GM23248 (cell line): ENCODE data around the gene GCH1. TPM values are rescaled to one million over a fixed set of nuclear protein-coding genes. Genes with fewer than 3 reads are reported as not detected.

Experiments
- DNase-seq: peaks from one replicate; pipeline ENCODE4 v3.0.0-alpha.2; 2015
- H2AFZ ChIP-seq: fragments of 200-600 bp; sonication (generic); 2 replicates; pipeline ENCODE4 v1.6.1; 2016; ENCODE audit warnings: antibody characterized with exemption
- H3F3A ChIP-seq: fragments of 200-600 bp; sonication (generic); 2 replicates; pipeline ENCODE4 v1.6.1; 2016; ENCODE audit warnings: mild to moderate bottlenecking, antibody characterized with exemption, mixed run types; ENCODE audit not compliant: insufficient read depth
- H3K27ac ChIP-seq: fragments of 200-600 bp; sonication (generic); 2 replicates; pipeline ENCODE4 v1.5.1; 2016; ENCODE audit warnings: mild to moderate bottlenecking
- H3K27me3 ChIP-seq: fragments of 200-600 bp; sonication (generic); replicated peaks from 2 replicates; pipeline ENCODE4 v1.6.1; 2016; ENCODE audit warnings: mild to moderate bottlenecking; ENCODE audit not compliant: insufficient read depth
- H3K36me3 ChIP-seq: fragments of 200-600 bp; sonication (generic); 2 replicates; pipeline ENCODE4 v1.6.1; 2016; ENCODE audit warnings: low read depth, mild to moderate bottlenecking
- H3K4me1 ChIP-seq: fragments of 200-600 bp; sonication (generic); 2 replicates; pipeline ENCODE4 v1.6.1; 2016; ENCODE audit warnings: mild to moderate bottlenecking; ENCODE audit not compliant: insufficient read depth
- H3K4me2 ChIP-seq: fragments of 200-600 bp; sonication (generic); one replicate; pipeline ENCODE4 v1.6.1; 2016; ENCODE audit warnings: mild to moderate bottlenecking; ENCODE audit not compliant: unreplicated experiment
- H3K4me3 ChIP-seq: fragments of 200-600 bp; sonication (generic); 2 replicates; pipeline ENCODE4 v1.5.1; 2016; ENCODE audit warnings: mild to moderate bottlenecking
- H3K79me2 ChIP-seq: fragments of 200-600 bp; sonication (generic); 2 replicates; pipeline ENCODE4 v1.6.1; 2016; ENCODE audit warnings: mild to moderate bottlenecking; ENCODE audit not compliant: insufficient read depth
- H3K9ac ChIP-seq: fragments of 200-600 bp; sonication (generic); 2 replicates; pipeline ENCODE4 v1.6.1; 2016; ENCODE audit warnings: mild to moderate bottlenecking
- H3K9me2 ChIP-seq: fragments of 200-600 bp; sonication (generic); 2 replicates; pipeline ENCODE4 v1.6.1; 2016; ENCODE audit warnings: mixed run types, mild to moderate bottlenecking, moderate library complexity; ENCODE audit not compliant: insufficient read depth
- H3K9me3 ChIP-seq: fragments of 200-600 bp; sonication (generic); one replicate; pipeline ENCODE4 v1.6.1; 2017; ENCODE audit warnings: low read depth
- H4K20me1 ChIP-seq: fragments of 200-600 bp; sonication (generic); 2 replicates; pipeline ENCODE4 v1.6.0; 2016; ENCODE audit not compliant: insufficient read depth
- EZH2 ChIP-seq: fragments of 200-600 bp; sonication (generic); IDR thresholded peaks from 2 replicates; pipeline ENCODE4 v1.6.1; 2018; ENCODE audit warnings: antibody characterized with exemption, mild to moderate bottlenecking; ENCODE audit not compliant: insufficient read depth, poor library complexity, severe bottlenecking
- EZH2phosphoT487 ChIP-seq: fragments of 200-600 bp; sonication (generic); IDR thresholded peaks from 2 replicates; pipeline ENCODE4 v1.6.1; 2018; ENCODE audit warnings: antibody characterized with exemption, moderate library complexity, mild to moderate bottlenecking, low read depth; ENCODE audit not compliant: insufficient read depth
- WGBS, 2 experiments: methylation state at CpG; one replicate each; pipeline ENCODE4 v1.1.6; 2015 to 2017; ENCODE audit warnings: low lambda C conversion rate in 2 of 2, low coverage in 1 of 2; ENCODE audit errors: missing lambda C conversion rate in 2 of 2; 5-methylcytosine and 5-hydroxymethylcytosine counted together
- in situ Hi-C: fragments of 300-500 bp; cut with MboI; formaldehyde crosslinking; loops from 2 replicates; pipeline ENCODE4 v1.15.0; 2020
- polyA plus RNA-seq: library from polyadenylated mRNA; unstranded; fragments of >200 nt; fragmentation: Nextera tagmentation; extraction: Ambion mirVana; gene quantifications from 2 replicates; pipeline ENCODE4 v1.2.1, GENCODE V29; 2016
- total RNA-seq: library from RNA; depleted of rRNA; stranded (reverse); fragments of >200 nt; shearing (Covaris generic); gene quantifications from 2 replicates; pipeline ENCODE4 v1.2.3, GENCODE V29; 2014

GCH1 gene
- total and polyA plus RNA-seq, 2 experiments from 2014 or later = 3.9 to 4.2 TPM

DNA sequence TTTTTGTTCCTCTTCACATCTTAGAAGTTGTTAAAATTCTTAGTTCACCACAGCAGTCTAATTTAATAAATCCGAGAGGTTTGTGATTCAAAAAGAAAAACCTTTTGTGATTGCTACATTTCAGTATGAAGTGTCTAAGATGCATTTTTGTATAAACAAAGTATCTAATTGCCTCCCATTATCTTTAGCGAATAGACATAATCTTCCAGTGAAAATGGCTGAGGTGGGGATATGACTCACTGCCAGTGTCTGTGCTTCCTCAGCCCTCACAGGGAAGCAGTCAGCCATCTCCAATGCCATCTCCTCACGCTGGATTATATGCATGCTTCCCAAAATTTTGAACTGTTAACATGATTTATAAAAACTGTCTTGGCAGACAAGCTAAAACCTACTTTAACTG lies 7.6 kb downstream of the GCH1 start:
- in situ Hi-C loops = no loop called here
- Histone ChIP-seq H4K20me1 (no peaks in the 10 kb centered on the region), H3K27ac (no peak overlapping the region), H3K79me2 (no peaks in the 10 kb centered on the region), H3K9ac (no peak overlapping the region), H3K9me2 (no peaks in the 10 kb centered on the region), H3F3A (peaks cover 9% of the 10 kb centered on the region; the same call in 1 of the 2 replicates), H3K4me2 (peak overlapping the region; percentile 53), H3K9me3 (no peaks in the 10 kb centered on the region), H2AFZ (peak overlapping the region; percentile 50), H3K4me3 (0 out of 2 replicates have a peak overlapping the region, but pooled peaks have one; percentile 9), H3K36me3 (no peaks in the 10 kb centered on the region), H3K27me3 (no peaks in the 10 kb centered on the region), H3K4me1 (peaks cover 19% of the 10 kb centered on the region)
- WGBS, 2 experiments = 3 to 4% methylated on average over 3 of the region's 3 CpGs
- peak; percentile 76 for DNase-seq
- TF ChIP-seq EZH2 = no peak
- no peak for TF ChIP-seq EZH2phosphoT487

DNA sequence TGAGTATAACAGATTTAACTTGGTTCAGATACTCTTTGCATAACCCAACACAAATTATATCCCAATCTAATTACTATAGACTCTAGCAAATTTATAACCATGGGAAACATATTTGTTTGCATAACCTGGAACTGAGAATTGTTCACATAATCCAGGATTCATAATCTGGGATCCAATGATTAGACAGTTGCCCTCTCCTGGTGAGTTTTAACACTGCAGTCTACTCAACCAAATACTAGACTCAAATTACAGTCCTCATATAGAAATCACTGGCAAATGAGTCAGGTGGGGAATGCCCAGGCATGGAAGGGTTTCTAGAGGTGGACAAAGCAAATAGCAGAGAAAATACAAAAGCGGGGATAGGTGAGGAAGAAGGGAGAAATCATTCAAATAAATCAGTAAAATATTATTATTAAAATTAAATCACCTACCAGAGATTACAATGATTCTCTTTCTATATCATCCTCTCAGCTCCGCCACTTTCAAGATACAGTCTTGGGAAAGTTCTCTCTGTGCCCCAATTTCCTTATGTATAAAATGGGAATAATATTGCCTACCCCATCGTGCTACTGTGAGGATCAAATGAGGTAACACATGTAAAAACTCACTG lies 9.4 kb downstream of the GCH1 start:
- H3K9me3 ChIP-seq = no peaks in the 10 kb centered on the region
- H3K27me3 ChIP-seq = no peaks in the 10 kb centered on the region
- H3K79me2 ChIP-seq = no peaks in the 10 kb centered on the region
- no peaks in the 10 kb centered on the region for H3K9me2 ChIP-seq
- no peak overlapping the region for H3K4me2 ChIP-seq
- WGBS, 2 experiments = 49 to 55% methylated on average over 3 of the region's 3 CpGs
- H3K4me1 ChIP-seq = peaks cover 12% of the 10 kb centered on the region
- H3K4me3 ChIP-seq = no peak overlapping the region
- no peak overlapping the region for H3K9ac ChIP-seq
- no peaks in the 10 kb centered on the region for H4K20me1 ChIP-seq
- no peaks in the 10 kb centered on the region for H3K36me3 ChIP-seq
- H2AFZ ChIP-seq = no peak overlapping the region
- H3F3A ChIP-seq = 0 out of 2 replicates have a peak, but pooled peaks cover 4% of the 10 kb centered on the region
- in situ Hi-C loops = no loop called here
- TF ChIP-seq EZH2phosphoT487 = no peak
- no peak for TF ChIP-seq EZH2
- no peak overlapping the region for H3K27ac ChIP-seq
- peak; percentile 77 for DNase-seq

GRCh38 chr14:54891471-54892245 lies 11.0 kb downstream of the GCH1 start:
- in situ Hi-C loops = no loop called here
- peaks cover 11% of the 10 kb centered on the region for H3K4me1 ChIP-seq
- no peaks in the 10 kb centered on the region for H3K36me3 ChIP-seq

GRCh38 chr14:54890788-54891187 lies 11.8 kb downstream of the GCH1 start:
- no peak for TF ChIP-seq EZH2
- no peak for TF ChIP-seq EZH2phosphoT487

More at GRCh38 chr14:54891471-54892245, 11.0 kb downstream of the GCH1 start:
- no peak overlapping the region for H3K4me2 ChIP-seq
- no peaks in the 10 kb centered on the region for H3K9me2 ChIP-seq
- no peaks in the 10 kb centered on the region for H4K20me1 ChIP-seq
- WGBS, 2 experiments = 84 to 89% methylated on average over 9 to 10 of the region's 10 CpGs
- H2AFZ ChIP-seq = no peak overlapping the region
- 0 out of 2 replicates have a peak, but pooled peaks cover 4% of the 10 kb centered on the region for H3F3A ChIP-seq
- H3K27me3 ChIP-seq = no peaks in the 10 kb centered on the region
- H3K79me2 ChIP-seq = no peaks in the 10 kb centered on the region
- TF ChIP-seq EZH2 = no peak
- TF ChIP-seq EZH2phosphoT487 = no peak
- H3K9me3 ChIP-seq = no peaks in the 10 kb centered on the region
- H3K9ac ChIP-seq = no peak overlapping the region
- H3K27ac ChIP-seq = no peak overlapping the region
- no peak for DNase-seq
- no peak overlapping the region for H3K4me3 ChIP-seq

More at GRCh38 chr14:54890788-54891187, 11.8 kb downstream of the GCH1 start:
- no peak for DNase-seq
- no peaks in the 10 kb centered on the region for H3K79me2 ChIP-seq
- H2AFZ ChIP-seq = no peak overlapping the region
- H4K20me1 ChIP-seq = no peaks in the 10 kb centered on the region
- H3K27ac ChIP-seq = no peak overlapping the region
- no peak overlapping the region for H3K4me3 ChIP-seq
- no peaks in the 10 kb centered on the region for H3K9me3 ChIP-seq
- H3K9ac ChIP-seq = no peak overlapping the region
- no peak overlapping the region for H3K4me2 ChIP-seq
- H3K36me3 ChIP-seq = no peaks in the 10 kb centered on the region
- peaks cover 11% of the 10 kb centered on the region for H3K4me1 ChIP-seq
- H3K9me2 ChIP-seq = no peaks in the 10 kb centered on the region
- no peaks in the 10 kb centered on the region for H3K27me3 ChIP-seq
- H3F3A ChIP-seq = 0 out of 2 replicates have a peak, but pooled peaks cover 4% of the 10 kb centered on the region
- 88 to 100% methylated on average over 1 of the region's 1 CpG for WGBS, 2 experiments
- in situ Hi-C loops = no loop called here
